Germinal center (tissue), 1 donor: ENCODE results near the gene ROGDI.
A peak's percentile ranks its signal among the peaks of the same experiment; 100 is the strongest.
"Not testable (repeated sequence)": the region's sequence is repeated elsewhere in the genome, so short reads cannot be mapped to it uniquely, and the experiment has no call there.

Experiments used
- DNase-seq: peaks from one replicate; pipeline ENCODE4 v3.0.0; 2012; ENCODE audit warnings: mixed read lengths, low spot score

Gene ROGDI

DNA sequence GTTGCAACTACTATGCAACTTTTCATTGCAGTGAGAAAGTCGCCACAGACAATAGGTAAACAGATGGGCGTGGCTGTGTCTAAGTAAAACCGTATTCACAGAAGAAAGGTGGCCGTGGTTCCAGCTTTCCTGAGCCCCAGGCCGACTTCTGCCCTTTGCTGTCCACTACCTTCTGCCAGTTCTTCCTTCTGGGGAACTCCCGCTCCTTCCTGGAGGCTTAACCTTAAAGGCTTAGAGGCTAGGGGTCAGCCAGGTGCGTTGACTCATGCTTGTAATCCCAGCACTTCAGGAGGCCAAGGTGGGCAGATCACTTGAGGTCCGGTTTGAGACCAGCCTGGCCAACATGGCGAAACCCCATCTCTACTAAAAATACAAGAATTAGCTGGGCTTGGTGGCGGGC lies 12.2 kb downstream of the ROGDI start:
- DNase-seq, result no peak

DNA sequence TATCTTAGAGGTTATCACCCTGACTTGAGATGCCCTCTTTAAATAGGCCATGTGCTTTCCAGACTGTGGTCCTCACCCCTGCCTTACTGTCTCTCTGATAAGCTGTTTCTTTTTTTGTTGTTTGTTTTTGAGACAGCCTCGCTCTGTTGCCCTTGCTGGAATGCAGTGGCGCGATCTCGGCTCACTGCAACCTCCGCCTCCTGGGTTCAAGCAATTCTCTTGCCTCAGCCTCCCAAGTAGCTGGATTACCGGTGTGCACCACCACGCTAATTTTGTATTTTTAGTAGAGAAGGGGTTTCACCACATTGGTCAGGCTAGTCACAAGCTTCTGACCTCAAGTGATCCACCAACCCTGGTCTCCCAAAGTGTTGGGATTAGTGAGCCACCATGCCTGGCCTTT lies 13.5 kb downstream of the ROGDI start:
- no peak for DNase-seq

DNA sequence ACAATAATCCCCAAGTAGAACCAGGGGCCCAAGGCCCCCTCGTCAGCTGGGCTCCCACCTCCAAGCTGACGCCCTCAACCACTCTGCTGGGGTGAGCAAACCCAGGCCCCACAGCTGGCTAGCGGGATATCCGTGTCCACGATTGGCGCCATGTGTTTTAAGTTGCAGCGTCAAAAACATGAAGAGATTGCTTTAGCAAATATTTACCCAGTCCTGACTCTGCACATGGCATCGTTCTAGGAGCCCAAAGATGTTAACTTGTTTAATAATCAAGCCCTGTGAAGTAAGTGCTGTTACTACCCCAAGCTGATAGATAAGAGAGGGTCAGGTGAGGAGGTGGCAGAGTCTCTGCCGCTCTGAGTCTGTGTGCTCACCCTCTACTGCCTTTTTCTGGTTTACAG lies 13.9 kb downstream of the ROGDI start:
- DNase-seq, result no peak

DNA sequence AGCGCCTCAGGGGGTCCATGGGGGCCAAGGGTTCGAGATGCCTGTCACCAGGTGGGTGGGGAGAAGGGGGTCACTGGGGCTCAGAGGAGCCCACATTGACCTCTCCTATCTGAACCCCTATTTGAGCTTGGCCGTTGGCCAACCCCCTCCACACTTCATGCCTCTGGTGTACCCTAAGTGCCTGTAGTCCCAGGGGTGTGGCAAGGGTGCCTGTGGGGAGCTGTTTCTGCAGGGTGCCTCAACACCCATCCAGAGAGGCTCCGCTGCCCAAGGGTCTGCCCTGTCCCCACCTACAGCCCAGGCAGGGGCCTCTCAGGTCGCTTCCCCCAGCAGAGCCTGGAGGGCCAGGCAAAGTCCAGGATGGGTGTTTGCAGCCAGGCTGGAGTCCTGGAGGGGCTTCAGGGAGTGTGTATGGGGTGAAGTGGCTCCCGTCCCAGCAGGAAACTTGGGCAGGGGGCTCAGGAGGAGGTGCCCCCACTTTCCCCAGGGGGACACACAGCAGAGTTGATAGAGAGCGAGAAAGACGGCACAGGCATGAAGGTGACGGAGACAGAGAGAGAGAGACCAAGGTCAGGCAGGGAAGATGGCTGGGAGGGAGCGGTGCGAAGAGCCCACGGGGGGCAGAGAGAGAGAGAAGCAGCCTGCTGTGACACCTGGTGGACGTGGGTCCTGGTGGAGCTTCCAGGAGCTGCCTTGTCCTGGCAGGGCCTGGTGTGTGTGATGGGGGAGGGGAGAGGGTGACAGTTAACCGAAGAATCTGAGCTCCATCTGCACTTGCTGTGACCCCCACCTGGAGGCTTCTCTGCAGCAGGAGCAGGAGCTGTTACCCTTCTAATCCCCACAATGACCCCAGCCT lies 14.6 kb downstream of the ROGDI start, which contains the start of gene SEPTIN12:
TSS of gene SEPTIN12 (minus strand) at position 719 of the 856 bp plus-strand sequence. CDS start at position 19, 700 bp downstream.
- no peak for DNase-seq

DNA sequence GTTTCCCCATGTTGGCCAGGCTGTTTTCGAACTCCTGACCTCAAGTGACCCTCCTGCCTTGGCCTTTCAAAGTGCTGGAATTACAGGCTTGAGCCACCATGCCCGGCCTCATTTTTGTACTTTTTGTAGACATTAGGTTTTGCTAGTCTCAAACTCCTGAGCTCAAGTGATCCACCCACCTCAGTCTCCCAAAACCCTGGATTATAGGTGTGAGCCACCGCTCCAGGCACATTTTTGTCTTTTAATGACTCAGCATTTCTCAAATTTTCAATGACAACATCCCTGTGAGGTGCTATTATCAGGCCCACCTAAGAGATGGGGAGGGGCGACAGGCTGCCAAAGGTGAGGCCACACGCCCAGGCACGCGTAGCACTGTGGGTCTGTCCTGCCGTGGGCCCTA lies 15.4 kb downstream of the ROGDI start:
- DNase-seq, result no peak

DNA sequence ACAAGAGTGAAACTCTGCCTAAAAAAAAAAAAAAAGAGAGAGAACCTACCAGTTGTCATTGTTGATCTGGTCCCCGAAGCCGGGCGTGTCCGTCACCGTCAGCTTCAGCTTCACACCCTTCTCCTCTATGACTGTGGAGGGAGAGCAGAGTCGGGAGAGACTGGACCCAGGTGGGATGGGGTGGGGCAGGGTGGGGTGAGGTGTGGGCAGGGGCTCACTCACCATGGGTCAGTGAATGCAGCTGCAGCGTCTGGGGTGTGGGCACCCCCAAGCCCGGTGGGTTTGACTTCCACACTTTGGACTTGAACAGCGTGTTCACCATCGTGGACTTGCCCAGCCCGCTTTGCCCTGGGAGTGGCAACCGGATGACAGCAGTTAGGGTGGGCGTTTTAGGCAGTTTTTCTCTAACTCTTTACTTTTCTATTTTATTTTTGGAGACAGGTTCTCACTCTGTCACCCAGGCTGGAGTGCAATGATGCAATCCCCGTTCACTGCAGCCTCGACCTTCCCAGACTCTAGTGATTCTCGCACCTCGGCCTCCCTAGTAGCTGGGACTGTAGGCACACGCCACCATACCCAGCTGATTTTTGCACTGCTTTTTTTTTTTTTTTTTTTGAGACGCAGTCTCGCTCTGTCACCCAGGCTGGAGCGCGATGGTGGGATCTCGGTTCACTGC lies 16.5 kb downstream of the ROGDI start:
- DNase-seq, result no peak

DNA sequence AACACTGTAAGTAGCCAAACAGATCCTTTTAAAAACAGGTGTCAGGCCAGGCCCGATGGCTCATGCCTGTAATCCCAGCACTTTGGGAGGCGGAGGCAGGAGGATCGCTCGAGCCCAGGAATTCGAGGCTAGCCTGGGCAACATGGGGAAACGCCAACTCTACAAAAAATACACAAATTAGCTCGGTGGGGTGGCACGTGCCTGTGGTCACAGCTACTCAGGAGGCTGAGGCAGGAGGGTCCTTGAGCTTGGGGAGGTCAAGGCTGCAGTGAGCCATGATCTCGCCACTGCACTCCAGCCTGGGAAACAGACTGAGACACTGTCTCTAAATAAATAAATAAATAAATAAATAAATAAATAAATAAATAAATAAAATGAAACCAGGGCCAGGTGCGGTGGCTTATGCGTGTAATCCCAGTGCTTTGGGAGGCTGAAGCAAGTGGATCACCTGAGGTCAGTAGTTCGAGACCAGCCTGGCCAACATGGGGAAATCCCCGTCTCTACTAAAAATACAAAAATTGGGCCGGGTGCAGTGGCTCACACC lies 17.9 kb downstream of the ROGDI start:
- not testable (repeated sequence) for DNase-seq

DNA sequence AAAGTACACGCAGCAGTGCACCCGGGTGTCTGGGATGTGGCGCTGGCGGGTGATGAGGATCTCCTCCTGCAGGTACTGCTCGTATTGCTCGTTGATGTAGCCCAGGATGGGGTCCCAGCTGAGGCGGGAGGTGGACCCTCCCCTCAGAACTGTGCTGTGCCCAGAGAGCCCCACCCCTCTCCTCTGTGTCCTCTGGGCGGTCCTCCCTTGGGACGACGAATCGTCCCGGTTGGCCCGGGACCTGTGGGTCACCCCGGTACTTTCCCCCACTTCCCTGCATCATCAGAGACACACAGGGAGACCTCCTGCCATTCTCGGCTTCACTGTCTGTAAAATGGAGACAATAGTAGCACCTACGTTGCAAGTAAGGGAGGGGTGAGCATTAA lies 18.5 kb downstream of the ROGDI start:
- no peak for DNase-seq

DNA sequence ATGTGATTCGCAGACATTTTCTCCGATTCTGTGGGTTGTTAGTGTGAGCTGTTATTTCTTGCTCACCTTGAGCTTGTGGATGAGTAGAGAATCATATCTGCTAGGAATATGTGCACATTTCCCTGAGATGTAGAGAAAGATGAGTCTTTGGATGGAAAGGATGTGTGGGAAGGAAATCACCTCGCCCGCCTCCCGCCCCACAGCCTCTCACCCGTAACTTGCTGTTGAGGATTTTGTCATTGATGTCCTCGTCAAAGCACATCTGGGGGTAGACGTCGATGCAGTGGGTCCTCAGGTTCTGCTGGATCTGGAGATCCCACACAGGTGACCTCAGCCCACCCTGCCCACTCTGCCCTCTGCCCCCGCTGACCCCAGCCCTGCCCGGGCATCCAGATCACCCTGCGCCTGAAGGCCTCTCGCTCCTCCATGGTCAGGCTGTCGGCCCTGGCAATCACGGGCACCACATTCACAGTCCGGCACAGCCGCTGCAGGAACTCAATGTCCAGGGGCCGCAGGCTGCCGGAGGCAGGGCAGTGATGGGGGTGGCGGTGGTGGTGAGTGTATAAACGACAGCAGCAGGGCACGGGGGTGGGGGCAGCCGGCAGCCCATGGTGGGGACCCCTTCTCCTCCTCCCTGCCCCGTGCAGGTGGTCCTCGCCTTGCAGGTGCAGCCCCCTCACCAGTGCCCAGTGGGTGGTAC lies 19.0 kb downstream of the ROGDI start:
- DNase-seq, result no peak

DNA sequence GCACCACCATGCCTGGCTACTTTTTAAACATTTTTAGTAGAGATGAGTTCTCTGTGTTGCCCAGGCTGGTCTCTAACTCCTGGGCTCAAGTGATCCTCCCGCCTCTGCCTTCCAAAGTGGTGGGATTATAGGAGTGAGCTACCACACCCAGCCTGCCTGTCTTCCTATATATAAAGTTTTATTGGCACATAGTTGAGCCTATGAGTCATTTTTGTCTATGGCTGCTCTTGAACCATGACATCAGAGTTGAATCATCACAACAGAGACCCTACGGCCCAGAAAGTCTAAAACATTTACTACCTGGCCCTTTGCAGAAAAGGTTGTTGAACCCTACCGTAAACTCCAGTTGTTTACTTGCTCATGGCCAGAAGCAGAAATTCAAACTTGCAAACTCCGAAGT lies 22.2 kb downstream of the ROGDI start:
- no peak for DNase-seq

DNA sequence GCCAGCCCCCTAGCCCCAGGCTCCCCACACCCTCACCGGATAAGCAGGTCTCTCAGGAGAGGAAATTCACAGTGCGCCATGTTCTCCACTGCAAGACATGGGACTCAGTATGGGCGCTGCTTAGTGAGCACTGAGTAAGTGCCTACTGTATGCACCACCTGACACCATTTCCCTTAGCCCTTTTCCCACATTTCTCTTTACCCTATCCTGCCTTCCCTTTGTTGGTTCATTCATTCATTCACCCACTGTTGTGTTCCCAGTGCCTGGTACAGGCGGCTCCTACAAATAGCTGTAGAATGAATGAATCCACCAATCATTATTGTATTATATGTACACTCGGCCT lies 24.4 kb downstream of the ROGDI start:
- DNase-seq, result no peak

DNA sequence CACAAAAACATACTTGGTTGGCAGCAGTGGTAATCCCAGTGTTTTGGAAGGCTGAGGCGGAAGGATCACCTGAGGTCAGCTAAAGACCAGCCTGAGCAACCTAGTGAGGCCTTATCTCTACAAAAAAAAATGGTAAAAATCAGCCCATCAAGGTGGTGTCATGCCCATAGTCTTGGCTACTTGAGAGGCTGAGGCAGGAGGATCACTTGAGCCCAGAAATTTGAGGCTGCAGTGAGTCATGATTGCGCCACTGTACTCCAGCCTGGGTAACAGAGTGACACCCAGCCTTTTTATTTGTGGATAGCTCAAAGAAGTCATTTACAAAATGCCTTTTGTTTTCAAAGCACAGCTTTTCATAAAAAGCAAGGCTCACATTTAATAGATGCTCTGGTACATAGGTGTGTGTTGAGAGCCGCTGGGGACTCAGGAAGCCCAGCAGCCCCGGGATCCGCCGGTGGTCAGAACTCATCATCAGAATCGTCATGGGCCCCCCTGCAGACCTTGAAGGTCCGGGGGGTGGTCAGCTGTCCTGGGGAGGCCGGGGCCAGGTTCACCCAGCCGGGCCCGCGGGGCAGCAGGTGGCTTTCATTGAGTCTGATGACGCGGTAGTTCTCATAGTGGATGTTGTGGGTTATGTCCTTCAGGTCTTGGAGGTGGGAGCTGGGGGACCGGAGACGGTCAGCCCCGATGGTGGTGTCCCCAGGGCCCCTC lies 24.9 kb downstream of the ROGDI start:
- no peak for DNase-seq

DNA sequence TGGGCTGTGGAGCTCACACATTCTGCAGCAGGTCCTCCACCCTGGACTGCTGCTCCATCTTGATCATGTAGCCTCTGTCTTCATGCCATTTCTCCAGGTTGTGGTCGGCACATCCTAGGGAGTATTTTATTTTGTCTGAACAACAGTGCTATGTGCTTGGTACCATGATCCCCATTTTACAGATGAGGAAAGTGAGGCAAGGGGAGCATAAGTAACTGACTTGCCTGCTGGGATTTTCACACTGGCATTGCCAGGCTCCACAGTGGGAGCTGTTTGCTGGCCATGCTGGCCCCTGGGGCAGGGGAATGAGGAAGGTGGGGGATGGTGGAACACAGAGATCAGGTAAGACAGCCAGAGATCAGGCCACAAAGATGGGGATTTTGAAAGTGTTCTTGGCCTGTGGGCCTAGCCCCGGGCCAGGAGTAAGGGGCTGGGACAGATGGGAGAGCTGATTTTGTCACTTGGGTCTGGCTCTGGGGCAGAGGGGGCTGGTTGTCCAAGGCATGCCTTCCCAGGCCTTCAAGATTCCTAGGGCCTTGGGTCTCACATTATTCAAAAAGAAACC lies 26.2 kb downstream of the ROGDI start:
- DNase-seq, result no peak

DNA sequence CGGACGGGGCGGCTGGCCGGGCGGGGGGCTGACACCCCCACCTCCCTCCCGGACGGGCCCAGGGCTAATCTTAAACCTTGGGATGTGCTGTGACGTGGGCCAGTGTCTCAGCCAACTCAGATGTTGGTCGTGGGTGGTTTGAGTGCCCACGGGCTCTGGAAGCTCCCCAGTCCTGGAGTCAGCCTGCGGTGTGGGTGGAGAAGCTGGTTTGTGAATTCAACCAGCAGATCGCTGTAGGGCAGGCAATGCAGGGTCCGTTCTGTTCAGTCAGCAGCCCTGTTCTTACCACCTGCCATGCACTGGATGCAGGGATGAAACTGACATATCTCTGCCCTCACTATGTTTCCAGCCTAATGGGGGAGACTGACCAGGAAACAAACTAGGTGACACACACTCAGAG lies 27.4 kb downstream of the ROGDI start:
- no peak for DNase-seq

DNA sequence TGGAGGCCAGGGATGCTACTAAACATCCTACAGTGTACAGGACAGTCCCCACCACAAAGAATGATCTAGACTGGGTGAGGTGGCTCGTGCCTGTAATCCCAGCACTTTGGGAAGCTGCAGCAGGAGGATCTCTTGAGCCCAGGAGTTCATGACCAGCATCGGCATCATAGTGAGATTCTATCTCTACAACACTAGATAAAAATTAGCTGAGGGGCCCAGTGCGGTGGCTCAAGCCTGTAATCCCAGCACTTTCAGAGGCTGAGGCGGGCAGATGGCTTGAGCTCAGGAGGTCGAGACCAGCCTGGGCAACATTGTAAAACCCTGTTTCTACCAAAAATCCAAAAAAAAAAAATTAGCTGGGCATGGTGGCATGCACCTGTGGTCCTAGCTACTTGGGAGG lies 30.1 kb downstream of the ROGDI start:
- DNase-seq, result no peak

DNA sequence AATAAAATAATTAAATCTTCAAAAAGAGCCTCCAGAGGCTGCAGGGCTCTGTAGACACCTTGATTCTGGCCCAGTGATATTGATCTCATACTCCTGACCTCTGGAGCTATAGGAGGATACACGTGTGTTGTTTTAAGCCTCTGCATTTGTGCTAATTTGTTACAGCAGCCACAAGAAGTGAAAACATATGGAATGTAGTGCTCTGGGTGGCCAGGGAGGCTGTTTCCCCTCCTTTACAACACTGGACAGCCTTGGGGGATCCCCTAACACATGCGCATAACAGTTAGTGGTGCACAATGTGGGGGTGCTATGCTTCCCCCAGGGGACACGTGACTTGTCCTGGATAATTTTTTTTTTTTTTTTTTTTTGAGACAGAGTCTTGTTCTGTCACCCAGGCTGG lies 30.8 kb downstream of the ROGDI start:
- DNase-seq, result no peak

DNA sequence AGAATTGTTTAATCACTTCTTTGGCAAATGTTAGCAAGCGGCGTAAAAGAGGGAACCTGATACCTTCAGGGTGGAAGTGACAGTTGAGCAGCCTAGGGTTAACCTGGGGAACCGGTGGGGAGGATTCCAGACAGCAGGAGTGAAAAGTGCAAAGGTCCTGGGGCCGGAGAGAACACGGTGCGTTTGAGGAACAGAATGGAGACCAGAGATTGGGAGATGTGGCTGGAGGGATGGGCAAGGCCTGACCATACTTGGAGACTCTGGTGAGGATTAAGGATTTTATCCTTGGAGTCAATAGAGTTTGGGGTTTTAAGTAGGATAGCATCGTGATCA lies 33.2 kb downstream of the ROGDI start:
- DNase-seq, result no peak

DNA sequence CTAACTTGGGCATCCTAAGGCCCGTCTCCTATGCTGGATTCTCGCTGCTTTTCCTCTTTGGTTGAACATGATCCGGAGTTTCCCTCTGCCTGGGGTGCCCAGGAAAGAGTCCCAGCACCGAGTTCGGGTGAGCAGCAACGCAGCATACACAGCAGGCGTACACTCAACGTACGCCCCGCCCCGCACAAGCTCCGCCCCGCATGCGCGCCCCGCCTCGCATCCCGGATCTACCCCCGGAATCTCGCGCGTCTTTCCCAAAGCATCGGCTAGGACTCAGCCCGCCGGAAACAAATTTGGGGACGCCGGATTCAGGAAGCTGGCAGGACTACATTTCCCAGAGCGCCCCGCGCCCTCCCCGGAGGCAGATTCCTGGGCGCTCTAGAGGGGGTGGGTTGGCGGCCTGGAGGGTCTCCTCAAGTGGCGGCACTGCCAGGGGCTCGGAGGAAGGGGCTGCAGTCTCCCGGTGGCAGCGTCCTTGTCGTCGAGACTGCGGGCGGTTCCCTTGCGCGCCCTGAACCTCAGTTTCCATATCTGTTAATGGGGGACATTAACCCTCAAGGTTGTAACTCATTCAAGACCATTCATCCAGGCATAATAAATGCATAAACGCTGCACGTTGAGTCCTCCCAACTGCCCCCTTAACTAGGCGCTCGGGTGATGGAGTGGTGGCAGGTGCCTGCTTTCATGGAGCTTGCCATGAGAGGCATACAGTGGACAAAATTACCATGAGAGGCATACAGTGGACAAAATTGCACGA lies 33.7 kb downstream of the ROGDI start:
- peak; percentile 89 for DNase-seq

DNA sequence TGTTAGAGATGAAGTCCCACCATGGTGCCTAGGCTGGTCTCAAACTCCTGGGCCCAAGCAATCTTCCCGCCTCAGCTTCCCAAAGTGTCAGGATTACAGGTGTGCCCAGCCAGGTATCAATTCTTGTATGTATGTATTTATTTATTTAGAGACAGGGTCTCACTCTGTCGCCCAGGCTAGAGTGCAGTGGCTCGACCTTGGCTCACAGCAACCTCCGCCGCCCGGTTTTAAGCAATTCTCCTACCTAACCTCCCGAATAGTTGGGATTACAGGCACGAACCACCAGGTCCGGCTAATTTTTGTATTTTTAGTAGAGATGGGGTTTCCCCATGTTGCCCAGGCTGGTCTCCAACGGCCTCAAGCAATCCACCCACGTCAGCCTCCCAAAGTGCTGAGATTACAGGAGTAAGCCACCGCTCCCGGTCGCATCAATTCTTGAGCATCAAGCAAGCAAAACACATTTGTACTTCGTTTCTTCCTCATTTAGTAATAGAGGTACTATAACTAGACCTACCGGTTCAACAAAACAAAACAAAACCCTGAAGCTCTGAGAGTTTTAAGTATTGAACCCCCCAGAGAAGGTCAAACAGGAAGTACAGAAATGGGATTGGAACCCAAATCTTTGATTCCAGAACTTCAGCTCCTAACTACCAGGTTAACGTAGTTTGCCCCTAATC lies 34.4 kb downstream of the ROGDI start:
- peak; percentile 15 for DNase-seq

DNA sequence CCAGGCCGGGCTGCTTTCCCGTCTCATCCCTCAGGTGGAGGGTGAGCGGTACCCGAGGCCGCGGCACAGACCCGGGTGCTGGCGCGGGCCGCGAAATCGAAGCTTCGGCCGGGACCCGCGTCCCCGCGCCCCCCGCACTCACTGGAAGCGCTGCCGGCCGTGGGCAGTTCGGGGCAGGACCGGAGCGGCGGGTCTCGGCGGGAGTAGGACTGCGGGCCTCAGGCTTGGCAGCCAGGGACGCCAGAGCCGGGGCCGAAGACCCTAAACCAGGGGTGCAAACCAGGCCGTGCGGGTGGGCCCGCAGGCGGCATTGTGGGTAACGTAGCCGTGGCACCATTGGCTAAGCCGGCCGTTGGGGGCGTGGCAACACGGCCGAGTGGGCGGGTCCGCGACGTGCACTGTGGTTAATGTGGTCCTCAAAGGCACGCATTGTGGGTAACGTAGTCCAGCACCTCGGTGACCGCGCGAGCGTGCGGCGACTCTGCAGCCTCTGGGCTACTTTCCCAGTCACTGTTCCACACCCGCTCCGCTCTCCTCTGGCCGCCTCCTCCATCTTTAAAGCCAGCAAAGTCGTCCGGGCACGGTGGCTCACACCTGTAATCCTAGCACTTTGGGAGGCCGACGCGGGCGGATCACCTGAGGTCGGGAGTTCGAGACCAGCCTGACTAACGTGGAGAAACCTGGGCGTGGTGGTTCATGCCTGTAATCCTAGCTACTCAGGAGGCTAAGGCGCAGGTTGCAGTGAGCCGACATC lies 35.4 kb downstream of the ROGDI start, which contains the start of gene ZNF500:
TSS of gene ZNF500 (minus strand) at position 288 of the 754 bp plus-strand sequence. CDS start 1,184 bp downstream, outside the sequence.
- peak; percentile 95 for DNase-seq
